Activated CD8-positive, alpha-beta memory T cell treated with anti-CD3 and anti-CD28 coated beads, Interleukin-2, amount 50 U/mL, for 1 hour (primary cell): ENCODE data around the gene XPO6.
A peak's percentile ranks its signal among the peaks of the same experiment; 100 is the strongest.
"Not testable (repeated sequence)": the region's sequence is repeated elsewhere in the genome, so short reads cannot be mapped to it uniquely, and the experiment has no call there.

Experiments used
- DNase-seq: peaks from one replicate; pipeline ENCODE4 v3.0.0-alpha.2; 2020; ENCODE audit errors: extremely low read depth

XPO6 gene, protein sequence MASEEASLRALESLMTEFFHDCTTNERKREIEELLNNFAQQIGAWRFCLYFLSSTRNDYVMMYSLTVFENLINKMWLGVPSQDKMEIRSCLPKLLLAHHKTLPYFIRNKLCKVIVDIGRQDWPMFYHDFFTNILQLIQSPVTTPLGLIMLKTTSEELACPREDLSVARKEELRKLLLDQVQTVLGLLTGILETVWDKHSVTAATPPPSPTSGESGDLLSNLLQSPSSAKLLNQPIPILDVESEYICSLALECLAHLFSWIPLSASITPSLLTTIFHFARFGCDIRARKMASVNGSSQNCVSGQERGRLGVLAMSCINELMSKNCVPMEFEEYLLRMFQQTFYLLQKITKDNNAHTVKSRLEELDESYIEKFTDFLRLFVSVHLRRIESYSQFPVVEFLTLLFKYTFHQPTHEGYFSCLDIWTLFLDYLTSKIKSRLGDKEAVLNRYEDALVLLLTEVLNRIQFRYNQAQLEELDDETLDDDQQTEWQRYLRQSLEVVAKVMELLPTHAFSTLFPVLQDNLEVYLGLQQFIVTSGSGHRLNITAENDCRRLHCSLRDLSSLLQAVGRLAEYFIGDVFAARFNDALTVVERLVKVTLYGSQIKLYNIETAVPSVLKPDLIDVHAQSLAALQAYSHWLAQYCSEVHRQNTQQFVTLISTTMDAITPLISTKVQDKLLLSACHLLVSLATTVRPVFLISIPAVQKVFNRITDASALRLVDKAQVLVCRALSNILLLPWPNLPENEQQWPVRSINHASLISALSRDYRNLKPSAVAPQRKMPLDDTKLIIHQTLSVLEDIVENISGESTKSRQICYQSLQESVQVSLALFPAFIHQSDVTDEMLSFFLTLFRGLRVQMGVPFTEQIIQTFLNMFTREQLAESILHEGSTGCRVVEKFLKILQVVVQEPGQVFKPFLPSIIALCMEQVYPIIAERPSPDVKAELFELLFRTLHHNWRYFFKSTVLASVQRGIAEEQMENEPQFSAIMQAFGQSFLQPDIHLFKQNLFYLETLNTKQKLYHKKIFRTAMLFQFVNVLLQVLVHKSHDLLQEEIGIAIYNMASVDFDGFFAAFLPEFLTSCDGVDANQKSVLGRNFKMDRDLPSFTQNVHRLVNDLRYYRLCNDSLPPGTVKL

DNA sequence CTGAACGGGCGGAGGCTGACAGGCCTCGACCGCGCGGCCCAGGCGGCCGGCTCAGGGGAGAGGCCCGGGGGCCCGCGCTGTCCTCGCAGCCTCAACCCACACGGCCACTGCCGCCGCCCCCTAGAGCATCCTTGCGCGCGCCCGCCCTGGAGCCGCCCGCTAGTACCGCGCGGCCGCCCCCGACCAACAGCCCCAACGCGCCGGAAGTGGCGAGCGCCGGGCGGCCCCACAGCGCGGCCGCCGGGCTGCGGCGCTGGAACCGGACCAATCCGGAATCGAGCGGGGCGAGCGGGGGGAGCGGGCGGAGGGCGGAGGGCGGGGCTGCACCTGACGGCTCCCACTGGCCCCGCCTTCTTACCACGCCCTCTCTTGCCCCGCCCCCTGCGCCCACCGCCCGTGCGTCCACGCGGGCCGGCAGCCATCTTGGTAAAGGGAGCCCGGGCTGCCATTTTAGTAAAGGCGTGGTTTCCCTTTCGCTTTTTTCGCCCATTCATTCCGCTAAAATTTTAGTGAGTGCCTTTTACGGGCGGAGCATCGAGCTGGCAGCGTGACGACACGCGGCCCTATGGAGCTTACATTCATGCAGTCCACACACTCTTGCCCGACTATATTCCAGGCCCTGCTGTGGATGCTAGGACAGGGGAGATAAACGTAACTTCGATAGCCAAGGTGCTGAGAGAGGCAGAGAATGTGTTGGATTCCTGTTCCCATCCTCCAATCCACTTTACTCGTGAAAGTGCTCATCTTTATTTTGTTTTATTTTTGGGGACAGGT lies at the start of gene XPO6:
XPO6 (minus strand) TSS at position 208 of the 774 bp plus-strand sequence. CDS start 597 bp downstream, outside the sequence.
- DNase-seq, result peak; percentile 90

DNA sequence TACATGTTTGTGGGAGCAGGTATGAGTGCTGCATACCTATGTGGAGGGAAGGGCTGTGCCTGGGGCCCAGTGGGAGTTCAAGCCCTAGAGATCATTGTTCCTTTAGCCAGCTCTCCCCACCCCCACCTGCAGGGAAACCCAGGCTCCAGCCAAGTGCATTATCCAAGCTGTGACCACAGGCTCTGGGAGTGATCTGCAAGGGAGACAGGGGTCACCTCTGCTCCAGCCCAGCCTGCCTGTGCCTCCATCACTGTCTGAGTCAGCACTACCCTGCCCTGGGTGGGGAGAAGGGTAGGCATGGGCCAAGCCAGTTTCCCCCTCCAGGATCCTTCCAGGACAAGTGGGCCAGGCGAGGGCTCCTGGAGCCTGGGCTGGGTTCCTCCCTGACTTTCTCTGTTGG lies 48.4 kb upstream of the XPO6 start:
- DNase-seq, result no peak

- DNase-seq, result no peak
Measured at GRCh38 chr16:28259781-28260150, 48.0 kb upstream of the XPO6 start.

- no peak for DNase-seq
Measured at GRCh38 chr16:28259091-28259780, 47.5 kb upstream of the XPO6 start.

DNA sequence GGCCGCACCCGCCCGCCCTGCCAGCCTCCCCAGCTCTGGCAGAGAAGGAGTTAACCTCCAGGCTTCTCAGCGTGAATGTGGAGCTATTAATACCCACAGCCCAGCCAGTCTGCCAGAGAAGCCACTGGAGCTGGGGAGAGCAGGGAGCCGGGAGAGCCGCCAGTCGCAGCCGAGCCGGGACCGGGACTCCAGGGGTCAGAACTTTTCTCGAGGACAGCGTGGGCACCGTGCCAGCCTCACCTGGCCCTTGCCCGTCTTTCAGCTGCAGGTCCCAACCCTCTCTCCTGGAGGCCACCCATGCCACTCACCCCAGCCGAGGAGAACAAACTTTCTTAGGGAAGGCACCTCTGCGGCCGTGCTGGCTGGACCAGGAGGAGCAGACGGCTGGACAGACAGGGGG lies 46.8 kb upstream of the XPO6 start:
- no peak for DNase-seq

DNA sequence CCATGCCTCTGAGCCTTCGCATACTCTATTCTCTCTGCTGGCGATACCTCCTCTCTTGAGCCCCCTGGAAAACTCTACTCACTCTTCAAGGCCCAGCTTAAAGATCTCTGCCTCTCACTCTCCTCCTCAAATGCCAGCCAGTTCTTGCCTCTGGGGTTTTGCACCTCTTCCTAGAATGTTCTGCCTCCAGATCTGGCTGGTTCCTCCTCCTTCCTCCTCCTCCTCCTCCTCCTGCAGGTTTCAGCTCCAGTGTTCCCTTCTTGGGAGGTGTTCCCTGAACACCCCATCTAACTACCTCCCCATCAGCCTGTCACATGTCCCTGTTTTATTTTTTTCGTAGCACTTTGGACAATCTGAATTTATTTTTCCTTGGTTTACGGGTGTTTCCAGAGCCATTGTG lies 45.5 kb upstream of the XPO6 start:
- DNase-seq, result no peak

DNA sequence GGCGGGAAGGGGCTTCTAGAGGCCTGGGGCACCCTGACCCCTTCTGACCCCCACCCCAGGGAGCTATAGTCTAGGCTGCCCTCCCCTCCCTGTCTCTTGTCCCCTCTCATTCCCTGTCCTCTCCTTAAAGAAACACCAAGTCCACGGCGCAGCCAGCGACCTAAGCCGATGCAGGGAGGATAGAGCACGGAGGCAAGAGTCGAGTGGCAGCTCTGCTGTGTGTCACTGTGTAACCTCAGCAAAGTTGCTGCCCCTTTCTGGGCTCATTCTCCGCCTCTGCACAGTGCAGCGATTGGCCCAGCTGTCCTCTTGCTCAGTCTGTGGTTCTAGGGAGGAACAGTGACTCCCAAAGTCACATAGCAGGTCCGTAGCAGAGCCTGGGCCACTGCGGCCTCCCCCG lies 44.1 kb upstream of the XPO6 start:
- no peak for DNase-seq

GRCh38 chr16:28254158-28254557 lies 42.4 kb upstream of the XPO6 start:
- no peak for DNase-seq

- no peak for DNase-seq
Measured at GRCh38 chr16:28250999-28251398, 39.2 kb upstream of the XPO6 start.

- not testable (repeated sequence) for DNase-seq
Measured at GRCh38 chr16:28249483-28249882, 37.7 kb upstream of the XPO6 start.

DNA sequence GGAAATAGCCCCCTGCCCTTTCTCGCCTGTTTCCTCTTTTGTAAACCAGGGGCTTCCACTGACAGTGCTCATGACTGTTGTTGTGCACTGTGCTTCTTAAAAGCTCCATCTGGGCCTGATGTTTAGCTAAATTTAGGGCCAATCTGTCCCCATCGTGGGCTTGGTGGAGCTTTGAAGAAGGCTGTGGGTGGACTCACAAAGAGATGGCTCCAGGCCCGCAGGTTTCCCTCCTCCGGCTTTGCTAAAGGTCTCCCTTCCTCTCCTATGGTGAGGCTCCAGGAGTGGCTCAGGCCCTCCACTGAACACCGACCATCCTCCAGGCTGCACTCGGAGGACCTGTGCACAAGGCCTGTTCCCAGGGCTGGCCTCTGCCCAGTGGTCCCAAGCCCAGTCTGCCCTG lies 30.2 kb upstream of the XPO6 start:
- no peak for DNase-seq

DNA sequence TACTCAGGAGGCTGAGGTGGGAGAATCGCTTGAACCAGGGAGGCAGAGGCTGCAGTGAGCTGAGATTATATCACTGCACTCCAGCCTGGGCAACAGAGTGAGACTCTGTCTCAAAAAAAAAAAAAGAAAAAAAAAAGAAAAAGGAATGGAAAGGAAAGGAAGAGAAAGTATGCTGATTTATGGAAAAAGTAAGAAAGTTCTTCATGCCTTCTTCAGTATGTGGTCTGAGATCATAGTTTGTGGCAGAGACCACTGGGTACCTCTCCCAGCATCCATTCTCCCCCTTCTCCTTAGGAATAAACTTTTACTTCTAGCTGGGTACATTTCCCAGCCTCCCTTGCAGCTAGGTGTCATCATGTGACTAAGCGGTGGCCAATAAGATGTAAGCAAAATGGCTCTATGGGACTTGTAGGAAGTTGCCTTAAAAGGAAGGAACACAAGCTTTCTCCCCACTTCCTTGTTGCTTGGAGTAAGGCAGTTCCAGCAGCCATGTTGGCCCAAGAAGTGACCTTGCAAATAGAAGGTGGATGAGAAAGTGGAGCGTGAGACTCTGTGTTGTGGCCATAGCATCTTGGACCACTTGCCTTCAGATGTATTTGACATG lies 26.1 kb upstream of the XPO6 start:
- no peak for DNase-seq

GRCh38 chr16:28231763-28232162 lies 20.0 kb upstream of the XPO6 start:
- no peak for DNase-seq

DNA sequence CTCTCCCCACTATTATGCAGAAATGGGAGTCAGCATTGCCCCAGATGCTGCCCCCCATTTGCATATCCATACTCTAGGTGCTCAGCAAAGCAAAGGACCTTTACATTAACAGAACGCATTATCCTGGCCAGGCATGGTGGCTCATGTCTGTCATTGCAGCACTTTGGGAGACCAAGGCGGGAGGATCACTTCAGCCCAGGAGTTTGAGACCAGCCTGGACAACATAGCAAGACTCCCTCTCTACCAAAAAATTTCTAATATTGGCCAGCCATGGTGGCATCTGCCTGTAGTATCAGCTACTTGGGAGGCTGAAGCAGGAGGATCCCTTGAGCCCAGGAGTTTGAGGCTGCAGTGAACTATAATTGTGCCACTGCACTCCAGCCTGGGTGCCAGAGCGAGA lies 12.1 kb upstream of the XPO6 start:
- not testable (repeated sequence) for DNase-seq

DNA sequence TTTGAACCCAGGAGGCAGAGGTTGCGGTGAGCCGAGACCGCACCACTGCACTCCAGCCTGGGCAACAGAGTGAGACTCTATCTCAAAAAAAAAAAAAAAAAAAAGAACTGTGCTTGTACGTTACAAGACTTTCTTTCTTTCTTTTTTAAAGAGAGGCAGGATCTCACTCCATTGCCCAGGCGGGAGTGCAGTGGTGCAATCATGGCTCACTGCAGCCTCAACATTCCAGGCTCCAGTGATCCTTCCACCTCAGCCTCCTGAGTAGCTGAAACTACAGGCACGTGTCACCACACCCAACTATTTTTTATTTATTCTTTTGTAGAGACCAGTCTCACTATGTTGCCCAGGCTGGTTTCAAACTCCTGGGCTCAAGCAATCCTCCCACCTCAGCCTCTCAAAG lies 8.0 kb upstream of the XPO6 start:
- not testable (repeated sequence) for DNase-seq

- no peak for DNase-seq
Measured at GRCh38 chr16:28219282-28219681, 7.5 kb upstream of the XPO6 start.

DNA sequence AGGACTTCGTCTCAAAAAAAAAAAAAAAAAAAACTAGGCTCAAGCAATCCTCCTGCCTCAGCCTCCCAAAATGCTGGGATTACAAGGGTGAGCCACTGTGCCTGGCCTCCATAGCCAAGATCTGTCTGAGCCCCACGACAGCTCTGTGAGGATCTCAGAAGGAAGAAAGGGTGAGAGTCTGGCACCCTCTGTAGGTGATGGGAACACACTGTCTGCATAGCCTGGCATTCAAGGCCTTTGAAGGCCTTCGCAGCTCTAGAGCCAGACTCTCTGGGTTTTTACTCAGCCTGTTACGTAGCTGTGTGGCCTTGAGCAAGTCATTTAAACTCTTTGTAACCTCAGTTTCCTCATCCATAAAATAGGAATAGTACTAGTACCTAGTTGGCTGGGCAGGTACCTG lies 6.3 kb upstream of the XPO6 start:
- peak; percentile 44 for DNase-seq

DNA sequence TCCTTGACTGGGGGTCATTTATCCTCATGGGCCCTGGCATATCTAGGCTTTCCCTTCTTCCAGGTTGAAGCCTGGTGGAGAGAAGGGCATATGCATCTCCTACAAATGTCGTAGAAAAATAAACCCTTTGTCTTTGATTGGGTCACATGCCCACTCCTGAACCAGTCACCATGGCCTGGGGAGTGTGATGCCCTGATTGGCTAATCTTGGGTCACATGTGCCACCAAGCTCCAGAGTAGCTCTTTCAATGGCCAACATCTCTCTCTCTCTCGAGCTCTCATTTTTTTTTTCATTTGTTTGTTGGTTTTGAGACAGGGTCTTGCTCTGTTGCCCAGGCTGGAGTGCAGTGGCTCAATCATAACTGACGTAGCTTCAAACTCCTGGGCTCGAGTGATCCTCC lies 5.6 kb upstream of the XPO6 start:
- no peak for DNase-seq

DNA sequence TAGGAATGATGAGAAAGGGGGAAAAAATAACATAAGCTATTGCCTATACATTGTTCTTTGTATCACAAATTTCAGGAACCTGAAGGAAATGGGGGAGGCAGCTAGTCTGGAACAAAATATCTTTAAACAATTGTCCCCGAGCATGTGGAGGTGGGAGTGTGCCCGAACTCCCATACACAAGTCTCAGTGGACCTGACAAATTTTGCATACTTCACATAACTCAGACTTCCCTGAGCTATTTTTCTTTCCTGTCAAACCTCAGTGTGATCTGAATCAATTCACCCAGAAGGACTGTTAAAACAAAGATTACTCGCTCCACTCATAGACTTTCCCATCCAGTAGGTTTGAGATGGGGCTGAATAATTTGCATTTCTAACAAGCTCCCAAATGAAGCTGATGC lies 1.6 kb upstream of the XPO6 start:
- no peak for DNase-seq

- no peak for DNase-seq
Measured at GRCh38 chr16:28212532-28212873, 738 bp upstream of the XPO6 start.
